Vagina (tissue), 2 donors: Measurements from ENCODE around the gene PXYLP1.

ENCODE experiments used
- POLR2A ChIP-seq, 2 donors: fragments of 450-650 bp; IDR thresholded peaks; one replicate each; pipeline ENCODE4 v1.6.1; 2017; ENCODE audit warnings: antibody characterized with exemption in 2 of 2, mild to moderate bottlenecking in 2 of 2, moderate library complexity in 2 of 2
- TF ChIP-seq, protein P1 (sequence below), 3 experiments: fragments of 450-650 bp in 2 of 3; fragments of 200-600 bp in 1 of 3; sonication (generic) in 1 of 3; IDR thresholded peaks; one replicate each; pipeline ENCODE4 v1.5.1; 2017 to 2019; ENCODE audit warnings: antibody characterized with exemption in 3 of 3, mild to moderate bottlenecking in 2 of 3, moderate library complexity in 2 of 3

- TF ChIP-seq, protein P1, sequence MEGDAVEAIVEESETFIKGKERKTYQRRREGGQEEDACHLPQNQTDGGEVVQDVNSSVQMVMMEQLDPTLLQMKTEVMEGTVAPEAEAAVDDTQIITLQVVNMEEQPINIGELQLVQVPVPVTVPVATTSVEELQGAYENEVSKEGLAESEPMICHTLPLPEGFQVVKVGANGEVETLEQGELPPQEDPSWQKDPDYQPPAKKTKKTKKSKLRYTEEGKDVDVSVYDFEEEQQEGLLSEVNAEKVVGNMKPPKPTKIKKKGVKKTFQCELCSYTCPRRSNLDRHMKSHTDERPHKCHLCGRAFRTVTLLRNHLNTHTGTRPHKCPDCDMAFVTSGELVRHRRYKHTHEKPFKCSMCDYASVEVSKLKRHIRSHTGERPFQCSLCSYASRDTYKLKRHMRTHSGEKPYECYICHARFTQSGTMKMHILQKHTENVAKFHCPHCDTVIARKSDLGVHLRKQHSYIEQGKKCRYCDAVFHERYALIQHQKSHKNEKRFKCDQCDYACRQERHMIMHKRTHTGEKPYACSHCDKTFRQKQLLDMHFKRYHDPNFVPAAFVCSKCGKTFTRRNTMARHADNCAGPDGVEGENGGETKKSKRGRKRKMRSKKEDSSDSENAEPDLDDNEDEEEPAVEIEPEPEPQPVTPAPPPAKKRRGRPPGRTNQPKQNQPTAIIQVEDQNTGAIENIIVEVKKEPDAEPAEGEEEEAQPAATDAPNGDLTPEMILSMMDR (IDR thresholded peaks at IDR 0.05), result no peak
- no peak for TF ChIP-seq POLR2A (IDR thresholded peaks at IDR 0.05)
Measured at GRCh38 chr3:141328286-141329166, 96.9 kb downstream of the PXYLP1 start.
